ENCODE results near the gene LCN12.

DNA sequence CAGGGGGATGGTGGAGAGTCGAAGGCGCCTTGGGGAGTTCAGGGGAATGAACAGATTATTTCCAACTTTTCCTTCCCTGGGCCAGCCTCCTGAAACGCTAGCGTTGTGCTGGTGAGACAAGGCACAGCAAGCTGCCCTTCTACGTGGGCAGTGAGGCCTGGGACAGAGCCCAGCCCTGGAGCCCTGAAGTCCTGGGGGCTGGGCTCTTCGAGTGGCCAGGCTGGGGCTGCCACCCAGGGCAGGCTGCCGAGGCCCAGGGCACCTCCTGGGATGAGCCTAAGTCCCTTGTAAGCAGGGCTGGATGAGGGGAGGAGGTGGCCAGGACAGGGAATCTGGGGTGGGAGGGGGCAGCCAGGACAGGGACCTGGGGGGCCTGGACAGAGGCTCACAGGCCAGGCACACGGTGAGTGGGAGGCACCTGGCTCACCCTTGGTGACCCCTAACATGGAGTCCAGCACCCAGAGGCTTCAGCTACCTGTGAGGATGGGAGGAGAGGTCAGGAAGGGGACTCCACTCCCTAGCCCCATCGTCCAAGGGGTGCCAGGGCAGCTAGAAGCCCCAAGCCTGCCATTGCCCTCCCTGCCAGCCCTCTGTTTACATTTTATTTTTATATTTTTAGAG, 1.3 kb upstream of the LCN12 start:
- TF ChIP-seq, protein P1, sequence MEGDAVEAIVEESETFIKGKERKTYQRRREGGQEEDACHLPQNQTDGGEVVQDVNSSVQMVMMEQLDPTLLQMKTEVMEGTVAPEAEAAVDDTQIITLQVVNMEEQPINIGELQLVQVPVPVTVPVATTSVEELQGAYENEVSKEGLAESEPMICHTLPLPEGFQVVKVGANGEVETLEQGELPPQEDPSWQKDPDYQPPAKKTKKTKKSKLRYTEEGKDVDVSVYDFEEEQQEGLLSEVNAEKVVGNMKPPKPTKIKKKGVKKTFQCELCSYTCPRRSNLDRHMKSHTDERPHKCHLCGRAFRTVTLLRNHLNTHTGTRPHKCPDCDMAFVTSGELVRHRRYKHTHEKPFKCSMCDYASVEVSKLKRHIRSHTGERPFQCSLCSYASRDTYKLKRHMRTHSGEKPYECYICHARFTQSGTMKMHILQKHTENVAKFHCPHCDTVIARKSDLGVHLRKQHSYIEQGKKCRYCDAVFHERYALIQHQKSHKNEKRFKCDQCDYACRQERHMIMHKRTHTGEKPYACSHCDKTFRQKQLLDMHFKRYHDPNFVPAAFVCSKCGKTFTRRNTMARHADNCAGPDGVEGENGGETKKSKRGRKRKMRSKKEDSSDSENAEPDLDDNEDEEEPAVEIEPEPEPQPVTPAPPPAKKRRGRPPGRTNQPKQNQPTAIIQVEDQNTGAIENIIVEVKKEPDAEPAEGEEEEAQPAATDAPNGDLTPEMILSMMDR (IDR thresholded peaks at IDR 0.05; ENCODE audit: low read depth, low read length) = no peak
- TF ChIP-seq, protein P2, sequence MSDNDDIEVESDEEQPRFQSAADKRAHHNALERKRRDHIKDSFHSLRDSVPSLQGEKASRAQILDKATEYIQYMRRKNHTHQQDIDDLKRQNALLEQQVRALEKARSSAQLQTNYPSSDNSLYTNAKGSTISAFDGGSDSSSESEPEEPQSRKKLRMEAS (IDR thresholded peaks at IDR 0.05; ENCODE audit: low read depth, low read length) = no peak

Measured in NB4 (cell line).